Astrocyte (in vitro differentiated cells and primary cell): ENCODE data around the gene REPIN1.

Source experiments
- EZH2 ChIP-seq: IDR thresholded peaks from 2 replicates; pipeline ENCODE4 v1.6.1; 2012; ENCODE audit warnings: mild to moderate bottlenecking, low read length, inconsistent platforms; ENCODE audit not compliant: insufficient read depth
- TF ChIP-seq, protein P1 (sequence below): IDR thresholded peaks from 2 replicates; pipeline ENCODE4 v1.5.1; 2011; ENCODE audit warnings: low read depth, mild to moderate bottlenecking, inconsistent platforms, low read length, moderate library complexity; ENCODE audit not compliant: insufficient read depth

DNA sequence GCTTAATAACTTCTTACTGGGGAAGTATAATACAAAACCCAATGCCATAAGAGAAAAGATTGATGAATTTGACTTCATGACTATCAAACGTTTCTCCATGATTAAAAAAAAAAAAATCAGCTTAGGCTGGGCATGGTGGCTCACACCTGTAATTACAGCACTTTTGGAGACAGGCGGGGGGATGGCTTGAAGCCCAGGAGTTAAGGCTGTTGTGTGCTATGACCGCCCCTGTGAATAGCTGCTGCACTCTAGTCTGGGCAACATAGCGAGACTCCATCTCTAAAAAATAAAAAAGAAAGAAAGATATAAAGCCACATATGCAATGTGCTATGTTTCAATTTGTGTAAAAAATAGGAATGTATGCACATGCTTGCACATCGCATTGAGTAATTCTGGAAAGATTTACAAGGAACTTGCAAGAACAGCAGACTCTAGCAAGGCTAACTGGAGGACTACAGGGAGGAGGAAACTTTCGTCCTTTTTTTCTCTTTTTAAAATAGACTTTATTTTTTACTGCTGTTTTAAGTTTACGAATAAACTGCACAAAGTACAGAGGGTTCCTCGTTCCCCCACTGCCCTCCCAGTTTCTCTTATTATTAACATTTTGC is 16.9 kb upstream of the REPIN1 start:
- TF ChIP-seq, protein P1, sequence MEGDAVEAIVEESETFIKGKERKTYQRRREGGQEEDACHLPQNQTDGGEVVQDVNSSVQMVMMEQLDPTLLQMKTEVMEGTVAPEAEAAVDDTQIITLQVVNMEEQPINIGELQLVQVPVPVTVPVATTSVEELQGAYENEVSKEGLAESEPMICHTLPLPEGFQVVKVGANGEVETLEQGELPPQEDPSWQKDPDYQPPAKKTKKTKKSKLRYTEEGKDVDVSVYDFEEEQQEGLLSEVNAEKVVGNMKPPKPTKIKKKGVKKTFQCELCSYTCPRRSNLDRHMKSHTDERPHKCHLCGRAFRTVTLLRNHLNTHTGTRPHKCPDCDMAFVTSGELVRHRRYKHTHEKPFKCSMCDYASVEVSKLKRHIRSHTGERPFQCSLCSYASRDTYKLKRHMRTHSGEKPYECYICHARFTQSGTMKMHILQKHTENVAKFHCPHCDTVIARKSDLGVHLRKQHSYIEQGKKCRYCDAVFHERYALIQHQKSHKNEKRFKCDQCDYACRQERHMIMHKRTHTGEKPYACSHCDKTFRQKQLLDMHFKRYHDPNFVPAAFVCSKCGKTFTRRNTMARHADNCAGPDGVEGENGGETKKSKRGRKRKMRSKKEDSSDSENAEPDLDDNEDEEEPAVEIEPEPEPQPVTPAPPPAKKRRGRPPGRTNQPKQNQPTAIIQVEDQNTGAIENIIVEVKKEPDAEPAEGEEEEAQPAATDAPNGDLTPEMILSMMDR, result no peak
- no peak for TF ChIP-seq EZH2
